ENCODE results near the gene TJAP1.

The TJAP1 gene

GRCh38 chr6:43455531-43456428 lies 21.6 kb upstream of the TJAP1 start, which contains the start of gene DLK2 (continued):
- TF ChIP-seq, protein P1, sequence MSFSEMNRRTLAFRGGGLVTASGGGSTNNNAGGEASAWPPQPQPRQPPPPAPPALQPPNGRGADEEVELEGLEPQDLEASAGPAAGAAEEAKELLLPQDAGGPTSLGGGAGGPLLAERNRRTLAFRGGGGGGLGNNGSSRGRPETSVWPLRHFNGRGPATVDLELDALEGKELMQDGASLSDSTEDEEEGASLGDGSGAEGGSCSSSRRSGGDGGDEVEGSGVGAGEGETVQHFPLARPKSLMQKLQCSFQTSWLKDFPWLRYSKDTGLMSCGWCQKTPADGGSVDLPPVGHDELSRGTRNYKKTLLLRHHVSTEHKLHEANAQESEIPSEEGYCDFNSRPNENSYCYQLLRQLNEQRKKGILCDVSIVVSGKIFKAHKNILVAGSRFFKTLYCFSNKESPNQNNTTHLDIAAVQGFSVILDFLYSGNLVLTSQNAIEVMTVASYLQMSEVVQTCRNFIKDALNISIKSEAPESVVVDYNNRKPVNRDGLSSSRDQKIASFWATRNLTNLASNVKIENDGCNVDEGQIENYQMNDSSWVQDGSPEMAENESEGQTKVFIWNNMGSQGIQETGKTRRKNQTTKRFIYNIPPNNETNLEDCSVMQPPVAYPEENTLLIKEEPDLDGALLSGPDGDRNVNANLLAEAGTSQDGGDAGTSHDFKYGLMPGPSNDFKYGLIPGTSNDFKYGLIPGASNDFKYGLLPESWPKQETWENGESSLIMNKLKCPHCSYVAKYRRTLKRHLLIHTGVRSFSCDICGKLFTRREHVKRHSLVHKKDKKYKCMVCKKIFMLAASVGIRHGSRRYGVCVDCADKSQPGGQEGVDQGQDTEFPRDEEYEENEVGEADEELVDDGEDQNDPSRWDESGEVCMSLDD (tag by site-specific recombination; IDR thresholded peaks at IDR 0.05): peak; percentile 75
- TF ChIP-seq HOXA7 (CRISPR knock-in tag; IDR thresholded peaks at IDR 0.05; ENCODE audit: borderline replicate concordance) (no peak), ZNF280C (tag by site-specific recombination; IDR thresholded peaks at IDR 0.05) (no peak), TCF7L2 (IDR thresholded peaks at IDR 0.05; ENCODE audit: borderline replicate concordance, low read depth, low read length) (no peak), ZNF473 (tag by site-specific recombination; IDR thresholded peaks at IDR 0.05) (no peak), ZNF791 (tag by site-specific recombination; IDR thresholded peaks at IDR 0.05) (no peak), ZNF549 (tag by site-specific recombination; IDR thresholded peaks at IDR 0.05) (no peak), KLF9 (tag by site-specific recombination; IDR thresholded peaks at IDR 0.05; ENCODE audit: low read depth) (peak; percentile 75), ZNF114 (tag by site-specific recombination; IDR thresholded peaks at IDR 0.05) (no peak), ZFP41 (tag by site-specific recombination; IDR thresholded peaks at IDR 0.05; ENCODE audit: borderline replicate concordance) (no peak), GLIS2 (tag by site-specific recombination; IDR thresholded peaks at IDR 0.05) (no peak), ZNF146 (tag by site-specific recombination; IDR thresholded peaks at IDR 0.05) (no peak), ZNF747 (tag by site-specific recombination; IDR thresholded peaks at IDR 0.05) (no peak), ZNF140 (tag by site-specific recombination; IDR thresholded peaks at IDR 0.05) (no peak), ZSCAN16 (tag by site-specific recombination; IDR thresholded peaks at IDR 0.05) (no peak; the same call in 1 of the 2 replicates), EGR2 (tag by site-specific recombination; IDR thresholded peaks at IDR 0.05; ENCODE audit: low read depth) (peak; percentile 99), ZNF174 (tag by site-specific recombination; IDR thresholded peaks at IDR 0.05) (no peak), TRIM28 (IDR thresholded peaks at IDR 0.05; ENCODE audit: borderline replicate concordance, low read length) (no peak), ZSCAN23 (tag by site-specific recombination; IDR thresholded peaks at IDR 0.05) (peak; percentile 32; the same call in 1 of the 2 replicates), ZNF629 (tag by site-specific recombination; IDR thresholded peaks at IDR 0.05) (peak; percentile 22; the same call in 1 of the 2 replicates), ZNF660 (tag by site-specific recombination; IDR thresholded peaks at IDR 0.05) (no peak), SCRT1 (tag by site-specific recombination; IDR thresholded peaks at IDR 0.05; ENCODE audit: borderline replicate concordance) (no peak), OSR2 (tag by site-specific recombination; IDR thresholded peaks at IDR 0.05) (no peak), OVOL3 (tag by site-specific recombination; IDR thresholded peaks at IDR 0.05) (no peak), ZNF560 (tag by site-specific recombination; IDR thresholded peaks at IDR 0.05; ENCODE audit: borderline replicate concordance) (no peak)
- TF ChIP-seq, protein P2, sequence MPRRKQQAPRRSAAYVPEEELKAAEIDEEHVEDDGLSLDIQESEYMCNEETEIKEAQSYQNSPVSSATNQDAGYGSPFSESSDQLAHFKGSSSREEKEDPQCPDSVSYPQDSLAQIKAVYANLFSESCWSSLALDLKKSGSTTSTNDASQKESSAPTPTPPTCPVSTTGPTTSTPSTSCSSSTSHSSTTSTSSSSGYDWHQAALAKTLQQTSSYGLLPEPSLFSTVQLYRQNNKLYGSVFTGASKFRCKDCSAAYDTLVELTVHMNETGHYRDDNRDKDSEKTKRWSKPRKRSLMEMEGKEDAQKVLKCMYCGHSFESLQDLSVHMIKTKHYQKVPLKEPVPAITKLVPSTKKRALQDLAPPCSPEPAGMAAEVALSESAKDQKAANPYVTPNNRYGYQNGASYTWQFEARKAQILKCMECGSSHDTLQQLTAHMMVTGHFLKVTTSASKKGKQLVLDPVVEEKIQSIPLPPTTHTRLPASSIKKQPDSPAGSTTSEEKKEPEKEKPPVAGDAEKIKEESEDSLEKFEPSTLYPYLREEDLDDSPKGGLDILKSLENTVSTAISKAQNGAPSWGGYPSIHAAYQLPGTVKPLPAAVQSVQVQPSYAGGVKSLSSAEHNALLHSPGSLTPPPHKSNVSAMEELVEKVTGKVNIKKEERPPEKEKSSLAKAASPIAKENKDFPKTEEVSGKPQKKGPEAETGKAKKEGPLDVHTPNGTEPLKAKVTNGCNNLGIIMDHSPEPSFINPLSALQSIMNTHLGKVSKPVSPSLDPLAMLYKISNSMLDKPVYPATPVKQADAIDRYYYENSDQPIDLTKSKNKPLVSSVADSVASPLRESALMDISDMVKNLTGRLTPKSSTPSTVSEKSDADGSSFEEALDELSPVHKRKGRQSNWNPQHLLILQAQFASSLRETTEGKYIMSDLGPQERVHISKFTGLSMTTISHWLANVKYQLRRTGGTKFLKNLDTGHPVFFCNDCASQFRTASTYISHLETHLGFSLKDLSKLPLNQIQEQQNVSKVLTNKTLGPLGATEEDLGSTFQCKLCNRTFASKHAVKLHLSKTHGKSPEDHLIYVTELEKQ (tag by site-specific recombination; IDR thresholded peaks at IDR 0.05; ENCODE audit: borderline replicate concordance): peak; percentile 45; the same call in 1 of the 2 replicates
- TF ChIP-seq, protein P3, sequence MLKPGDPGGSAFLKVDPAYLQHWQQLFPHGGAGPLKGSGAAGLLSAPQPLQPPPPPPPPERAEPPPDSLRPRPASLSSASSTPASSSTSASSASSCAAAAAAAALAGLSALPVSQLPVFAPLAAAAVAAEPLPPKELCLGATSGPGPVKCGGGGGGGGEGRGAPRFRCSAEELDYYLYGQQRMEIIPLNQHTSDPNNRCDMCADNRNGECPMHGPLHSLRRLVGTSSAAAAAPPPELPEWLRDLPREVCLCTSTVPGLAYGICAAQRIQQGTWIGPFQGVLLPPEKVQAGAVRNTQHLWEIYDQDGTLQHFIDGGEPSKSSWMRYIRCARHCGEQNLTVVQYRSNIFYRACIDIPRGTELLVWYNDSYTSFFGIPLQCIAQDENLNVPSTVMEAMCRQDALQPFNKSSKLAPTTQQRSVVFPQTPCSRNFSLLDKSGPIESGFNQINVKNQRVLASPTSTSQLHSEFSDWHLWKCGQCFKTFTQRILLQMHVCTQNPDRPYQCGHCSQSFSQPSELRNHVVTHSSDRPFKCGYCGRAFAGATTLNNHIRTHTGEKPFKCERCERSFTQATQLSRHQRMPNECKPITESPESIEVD (tag by site-specific recombination; IDR thresholded peaks at IDR 0.05): no peak
- TF ChIP-seq, protein P4, sequence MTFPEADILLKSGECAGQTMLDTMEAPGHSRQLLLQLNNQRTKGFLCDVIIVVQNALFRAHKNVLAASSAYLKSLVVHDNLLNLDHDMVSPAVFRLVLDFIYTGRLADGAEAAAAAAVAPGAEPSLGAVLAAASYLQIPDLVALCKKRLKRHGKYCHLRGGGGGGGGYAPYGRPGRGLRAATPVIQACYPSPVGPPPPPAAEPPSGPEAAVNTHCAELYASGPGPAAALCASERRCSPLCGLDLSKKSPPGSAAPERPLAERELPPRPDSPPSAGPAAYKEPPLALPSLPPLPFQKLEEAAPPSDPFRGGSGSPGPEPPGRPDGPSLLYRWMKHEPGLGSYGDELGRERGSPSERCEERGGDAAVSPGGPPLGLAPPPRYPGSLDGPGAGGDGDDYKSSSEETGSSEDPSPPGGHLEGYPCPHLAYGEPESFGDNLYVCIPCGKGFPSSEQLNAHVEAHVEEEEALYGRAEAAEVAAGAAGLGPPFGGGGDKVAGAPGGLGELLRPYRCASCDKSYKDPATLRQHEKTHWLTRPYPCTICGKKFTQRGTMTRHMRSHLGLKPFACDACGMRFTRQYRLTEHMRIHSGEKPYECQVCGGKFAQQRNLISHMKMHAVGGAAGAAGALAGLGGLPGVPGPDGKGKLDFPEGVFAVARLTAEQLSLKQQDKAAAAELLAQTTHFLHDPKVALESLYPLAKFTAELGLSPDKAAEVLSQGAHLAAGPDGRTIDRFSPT (tag by site-specific recombination; IDR thresholded peaks at IDR 0.05): no peak
